ENCODE results near the gene GSTM3. TPM values are rescaled to one million over a fixed set of nuclear protein-coding genes. Genes with fewer than 3 reads are reported as not detected.
"Not testable (repeated sequence)": the region's sequence is repeated elsewhere in the genome, so short reads cannot be mapped to it uniquely, and the experiment has no call there.

Gene GSTM3
- total RNA-seq, 1 donor from 2014 or later: 40.7 TPM

DNA sequence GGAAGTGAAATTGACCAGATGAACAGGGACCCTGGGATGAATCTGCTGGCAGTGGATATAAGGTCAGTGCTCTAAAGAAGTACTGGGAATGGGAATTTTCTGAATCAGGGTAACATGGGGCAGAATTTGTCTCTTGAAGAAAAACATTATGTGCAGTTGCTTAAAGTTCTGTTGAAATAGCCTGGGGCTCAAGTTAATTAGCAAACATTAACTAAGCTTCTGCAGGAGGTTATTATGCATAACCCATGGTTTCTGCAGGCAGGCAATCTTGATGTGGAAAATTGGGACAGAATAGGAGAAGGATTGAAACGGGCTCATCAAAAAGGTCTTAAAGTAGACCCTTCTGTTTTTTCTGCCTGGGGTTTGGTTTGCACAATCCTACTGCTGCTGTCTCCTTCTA, 14.8 kb downstream of the GSTM3 start:
- no peak for DNase-seq

DNA sequence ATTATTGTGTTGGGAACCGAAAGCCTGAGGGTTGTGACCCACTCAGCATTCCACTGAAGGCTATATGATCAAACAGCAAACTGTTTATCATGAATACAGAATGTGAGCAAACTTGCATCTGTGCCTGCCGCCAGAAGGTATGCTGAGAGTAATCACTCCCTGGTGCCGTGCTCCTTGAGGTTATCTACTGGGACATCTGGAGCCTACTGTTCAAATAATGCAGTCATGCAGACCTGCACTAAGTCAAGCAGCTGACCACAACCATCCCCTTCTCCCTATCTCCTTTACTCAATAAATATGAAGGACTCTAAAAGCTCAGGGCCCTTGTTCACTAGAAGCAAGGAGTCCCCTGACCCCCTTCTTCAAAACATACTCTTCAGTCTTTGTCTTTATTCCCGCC, 15.3 kb downstream of the GSTM3 start:
- DNase-seq: no peak

DNA sequence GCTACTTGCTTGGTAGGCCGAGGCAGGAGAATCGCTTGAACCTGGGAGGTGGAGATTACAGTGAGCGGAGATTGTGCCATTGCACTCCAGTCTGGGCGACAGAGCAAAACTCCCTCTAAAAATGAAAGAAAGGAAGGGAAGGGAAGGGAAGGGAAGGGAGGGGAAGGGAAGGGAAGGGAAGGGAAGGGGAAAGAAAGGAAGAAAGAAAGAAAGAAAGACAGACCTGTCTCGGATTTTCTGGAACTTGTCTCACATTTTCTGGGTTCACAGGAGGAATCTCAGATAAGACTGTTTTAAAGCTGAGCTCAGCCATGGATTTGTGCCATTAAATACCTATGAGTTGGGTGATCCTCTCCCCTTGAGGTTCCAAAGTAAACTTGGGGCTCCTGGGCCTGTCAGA, 15.9 kb downstream of the GSTM3 start:
- DNase-seq: no peak

DNA sequence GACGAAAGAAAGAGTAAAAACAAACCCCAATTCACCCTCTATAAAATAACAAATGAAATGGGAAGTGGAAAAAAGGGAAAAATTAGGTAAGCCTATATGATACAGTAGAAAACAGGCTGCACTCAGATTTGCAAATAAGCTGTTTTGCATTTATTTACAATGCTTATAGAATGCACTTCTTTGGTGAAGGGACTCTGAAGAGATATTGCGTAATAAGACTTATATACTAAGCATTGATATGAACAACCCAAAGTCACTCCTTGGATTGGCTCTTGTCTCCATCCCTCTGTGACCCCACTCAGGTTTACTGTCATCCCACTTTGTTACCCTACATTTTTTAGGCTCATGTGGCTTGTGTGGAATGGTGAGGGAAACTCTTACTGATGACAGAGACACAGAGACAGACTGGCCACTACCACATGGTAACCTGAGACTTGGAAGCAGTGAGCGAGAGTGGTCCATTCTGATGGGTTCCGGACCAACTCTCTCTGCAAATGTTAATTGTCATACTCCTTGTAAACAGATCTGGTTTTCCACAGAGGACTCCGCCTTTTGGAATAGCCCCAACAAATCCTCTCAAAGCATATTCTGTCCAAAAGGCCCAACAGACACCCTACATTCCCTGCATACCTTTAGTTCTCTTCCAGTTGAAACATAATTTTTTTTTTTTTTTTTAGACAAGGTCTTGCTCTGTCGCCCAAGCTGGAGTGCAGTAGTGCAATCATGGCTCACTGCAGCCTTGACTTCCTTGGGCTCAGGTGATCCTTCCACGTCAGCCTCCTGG, 17.7 kb downstream of the GSTM3 start:
- DNase-seq: no peak

DNA sequence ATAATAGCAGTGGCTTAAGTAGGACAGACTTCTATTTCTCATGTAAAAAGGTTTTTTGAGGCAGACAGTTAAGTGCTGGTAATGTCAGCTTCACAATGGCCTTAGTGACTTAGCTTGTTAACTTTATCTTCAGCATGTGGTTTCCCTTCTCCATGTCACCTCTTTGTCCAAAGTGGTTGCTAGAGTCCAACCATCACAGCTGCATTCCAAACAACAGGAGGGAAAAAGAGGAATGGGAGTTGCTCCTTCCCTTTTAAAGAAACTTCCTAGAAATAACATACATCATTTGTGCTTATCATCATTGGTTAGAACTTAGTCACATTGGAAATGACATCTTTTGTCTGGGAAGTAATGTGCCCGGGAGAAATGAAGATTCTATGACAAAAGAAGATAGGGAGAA, 18.9 kb downstream of the GSTM3 start:
- DNase-seq: no peak

DNA sequence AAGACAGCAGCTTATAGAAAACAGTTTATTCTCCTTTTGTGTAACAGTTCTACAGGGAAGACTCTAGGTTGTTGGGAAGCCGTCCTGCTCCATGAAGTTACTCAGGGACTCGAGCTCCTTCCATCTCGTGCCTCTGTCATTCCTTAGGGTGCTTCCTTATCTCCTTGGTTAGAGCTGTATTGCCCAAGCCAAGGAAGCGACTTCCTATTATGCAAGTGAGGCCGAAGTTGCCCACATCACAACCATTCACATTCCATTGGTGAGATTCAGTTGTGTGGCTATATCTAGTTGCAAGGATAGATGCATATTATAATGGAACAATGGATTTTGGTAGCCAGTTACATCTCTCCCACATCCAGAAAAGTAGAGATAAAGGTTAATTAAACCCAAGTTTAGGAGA, 19.8 kb downstream of the GSTM3 start:
- DNase-seq: no peak

DNA sequence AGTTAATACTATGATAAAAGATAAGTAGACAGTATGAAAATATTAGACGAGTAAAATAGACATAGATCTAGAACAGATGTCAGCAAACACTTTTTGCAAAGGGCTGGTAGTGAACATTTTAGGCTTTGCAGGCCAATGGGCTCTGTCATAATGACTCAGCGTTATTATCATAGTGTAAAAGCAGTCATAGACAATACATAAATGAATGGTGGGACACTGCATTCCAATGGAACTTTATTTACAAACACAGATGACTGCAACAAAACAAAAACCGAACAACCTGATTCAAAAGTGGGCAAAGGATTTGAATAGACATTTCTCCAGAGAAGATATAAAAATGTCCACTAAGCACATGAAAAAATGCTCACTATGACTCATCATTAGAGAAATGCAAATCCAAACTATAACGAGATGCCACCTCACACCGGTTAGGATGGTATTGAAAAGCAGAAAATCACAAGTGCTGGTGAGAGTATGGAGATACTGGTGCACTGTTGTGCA, 21.5 kb downstream of the GSTM3 start:
- DNase-seq: no peak

DNA sequence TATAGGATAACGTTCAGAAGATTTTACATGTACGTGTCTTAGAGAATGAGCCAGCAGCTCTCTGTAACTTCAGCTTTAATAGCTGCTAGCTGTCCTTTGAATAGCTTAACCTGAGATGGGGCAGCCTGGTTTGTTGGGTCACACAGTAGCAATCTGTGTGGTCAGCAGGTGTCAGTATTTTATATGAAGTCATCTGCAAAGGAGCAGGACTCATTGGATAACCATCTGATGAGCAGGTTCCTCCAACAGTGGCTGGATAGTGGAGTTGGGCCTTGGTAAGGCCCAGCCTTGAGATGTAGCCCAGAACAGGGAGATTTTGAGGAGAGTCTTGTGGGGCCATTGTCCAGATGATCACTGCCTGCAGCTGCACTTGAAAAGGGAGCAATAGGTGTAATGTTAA, 22.3 kb downstream of the GSTM3 start:
- no peak for DNase-seq

DNA sequence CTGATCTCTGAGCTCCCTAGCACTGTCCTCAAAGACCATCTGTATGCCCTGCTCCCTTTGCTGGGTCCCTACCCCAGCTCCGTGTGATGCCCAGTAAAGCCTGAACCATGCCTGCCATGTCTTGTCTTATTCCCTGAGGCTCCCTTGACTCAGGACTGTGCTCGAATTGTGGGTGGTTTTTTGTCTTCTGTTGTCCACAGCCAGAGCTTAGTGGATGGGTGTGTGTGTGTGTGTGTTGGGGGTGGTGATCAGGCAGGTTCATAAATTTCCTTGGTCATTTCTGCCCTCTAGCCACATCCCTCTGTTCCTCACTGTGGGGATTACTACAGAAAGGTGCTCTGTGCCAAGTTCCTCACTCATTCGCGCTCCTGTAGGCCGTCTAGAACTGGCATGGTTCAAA, 23.1 kb downstream of the GSTM3 start:
- no peak for DNase-seq

DNA sequence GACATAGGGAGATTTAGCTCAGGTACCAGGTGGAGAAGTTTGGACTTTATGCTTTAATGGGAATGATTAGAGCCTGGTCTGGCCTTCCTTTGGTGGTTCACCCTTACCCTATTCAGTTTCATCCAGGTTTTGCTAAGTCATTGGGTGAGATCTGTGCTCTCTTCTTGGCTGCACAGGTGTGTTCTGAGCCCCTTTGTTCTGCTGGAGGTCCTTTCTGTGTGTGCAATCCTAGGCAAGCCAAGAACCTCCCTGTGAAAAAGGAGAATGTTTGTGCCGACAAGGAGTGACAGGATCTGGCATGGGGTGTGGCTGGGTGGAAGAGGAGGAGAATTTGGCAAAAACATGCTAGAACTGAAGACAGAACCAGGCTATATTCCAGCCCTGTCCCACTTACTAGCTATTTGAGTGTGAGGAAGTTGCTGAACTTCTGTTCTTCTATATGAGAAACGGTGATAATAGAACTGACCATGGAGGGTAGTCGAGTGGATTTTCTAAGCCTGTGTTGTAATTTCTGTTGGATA, 24.2 kb downstream of the GSTM3 start:
- no peak for DNase-seq

DNA sequence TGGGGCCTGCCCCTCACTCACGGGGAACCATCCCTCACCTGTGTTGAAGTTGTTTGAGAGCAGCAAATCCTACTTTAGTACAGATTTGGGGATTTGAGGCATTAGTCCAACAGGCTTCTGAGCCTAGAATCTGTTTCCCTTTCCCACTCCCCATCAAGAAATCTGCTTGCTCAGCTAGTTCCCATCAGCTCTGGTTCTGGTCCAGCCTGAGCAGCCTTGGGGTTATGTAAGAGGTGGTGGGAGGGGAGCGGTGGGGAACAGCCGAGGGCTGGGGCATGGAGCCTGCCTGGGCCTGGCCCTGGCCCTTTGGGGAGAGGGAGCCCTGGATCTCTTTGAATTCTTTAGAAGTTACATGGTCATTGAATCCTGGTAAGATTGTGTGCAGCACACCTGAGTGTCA, 24.7 kb downstream of the GSTM3 start:
- no peak for DNase-seq

DNA sequence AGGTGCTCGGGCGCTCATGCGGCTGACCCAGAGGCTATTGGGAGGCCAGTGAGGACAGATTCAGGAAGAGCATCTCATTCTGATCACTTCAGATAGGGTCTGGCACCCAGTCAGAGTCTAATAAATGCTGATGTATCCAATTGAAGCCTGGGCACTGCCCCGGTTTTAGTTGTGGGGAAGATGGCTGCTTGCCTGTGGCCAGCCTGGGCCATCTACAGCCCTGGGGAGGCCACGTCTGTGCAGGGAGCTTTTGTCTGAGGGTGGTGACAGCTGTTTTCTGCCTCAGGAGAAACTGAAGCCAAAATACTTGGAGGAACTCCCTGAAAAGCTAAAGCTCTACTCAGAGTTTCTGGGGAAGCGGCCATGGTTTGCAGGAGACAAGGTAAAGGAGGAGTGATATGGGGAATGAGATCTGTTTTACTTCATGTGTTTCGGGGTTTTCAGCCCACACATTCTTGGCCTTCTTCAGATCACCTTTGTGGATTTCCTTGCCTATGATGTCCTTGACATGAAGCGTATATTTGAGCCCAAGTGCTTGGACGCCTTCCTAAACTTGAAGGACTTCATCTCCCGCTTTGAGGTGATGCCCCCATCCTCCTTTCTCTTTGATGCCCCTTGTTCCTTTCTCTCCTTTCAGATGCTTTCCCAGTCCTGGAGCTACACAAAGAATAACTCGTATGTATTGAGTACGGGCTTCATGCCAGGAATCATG, 26.0 kb downstream of the GSTM3 start:
- no peak for DNase-seq

DNA sequence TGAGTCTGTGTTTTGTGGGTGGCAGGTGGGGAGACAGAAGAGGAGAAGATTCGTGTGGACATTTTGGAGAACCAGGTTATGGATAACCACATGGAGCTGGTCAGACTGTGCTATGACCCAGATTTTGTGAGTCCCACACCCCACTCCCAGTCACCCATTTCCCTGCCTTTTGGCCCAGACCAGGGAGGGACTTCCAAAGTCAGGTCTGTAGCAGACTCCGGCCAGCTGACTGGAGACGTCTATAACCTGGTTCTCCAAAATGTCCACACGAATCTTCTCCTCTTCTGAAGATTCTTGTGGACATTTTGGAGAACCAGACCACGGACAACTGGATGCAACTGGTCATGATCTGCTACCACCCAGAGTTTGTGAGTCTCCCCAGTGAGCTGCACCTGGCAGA, 27.2 kb downstream of the GSTM3 start:
- DNase-seq: no peak

DNA sequence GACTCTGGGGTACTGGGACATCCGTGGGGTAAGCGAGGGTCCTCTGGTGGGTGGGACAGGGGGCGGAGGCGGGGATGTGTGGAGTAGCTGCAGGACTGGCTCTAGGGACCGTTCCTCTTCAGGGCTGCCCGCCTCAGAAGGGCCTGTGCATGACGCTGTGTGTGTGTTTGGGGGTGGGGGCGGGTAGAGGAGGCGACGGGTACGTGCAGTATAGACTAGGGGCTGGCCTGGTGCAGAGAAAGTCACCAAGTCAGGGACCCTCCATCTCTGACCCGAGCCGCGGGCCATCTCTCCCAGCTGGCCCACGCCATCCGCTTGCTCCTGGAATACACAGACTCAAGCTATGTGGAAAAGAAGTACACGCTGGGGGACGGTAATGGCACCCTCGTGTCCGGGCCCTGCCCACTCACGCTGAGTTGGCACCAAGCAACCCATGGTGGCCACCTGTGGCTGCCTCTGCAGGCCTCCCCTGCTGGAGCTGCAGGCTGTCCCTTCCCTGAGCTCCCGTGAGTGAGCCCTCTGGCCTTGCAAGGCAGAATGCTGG, 28.4 kb downstream of the GSTM3 start:
- no peak for DNase-seq

DNA sequence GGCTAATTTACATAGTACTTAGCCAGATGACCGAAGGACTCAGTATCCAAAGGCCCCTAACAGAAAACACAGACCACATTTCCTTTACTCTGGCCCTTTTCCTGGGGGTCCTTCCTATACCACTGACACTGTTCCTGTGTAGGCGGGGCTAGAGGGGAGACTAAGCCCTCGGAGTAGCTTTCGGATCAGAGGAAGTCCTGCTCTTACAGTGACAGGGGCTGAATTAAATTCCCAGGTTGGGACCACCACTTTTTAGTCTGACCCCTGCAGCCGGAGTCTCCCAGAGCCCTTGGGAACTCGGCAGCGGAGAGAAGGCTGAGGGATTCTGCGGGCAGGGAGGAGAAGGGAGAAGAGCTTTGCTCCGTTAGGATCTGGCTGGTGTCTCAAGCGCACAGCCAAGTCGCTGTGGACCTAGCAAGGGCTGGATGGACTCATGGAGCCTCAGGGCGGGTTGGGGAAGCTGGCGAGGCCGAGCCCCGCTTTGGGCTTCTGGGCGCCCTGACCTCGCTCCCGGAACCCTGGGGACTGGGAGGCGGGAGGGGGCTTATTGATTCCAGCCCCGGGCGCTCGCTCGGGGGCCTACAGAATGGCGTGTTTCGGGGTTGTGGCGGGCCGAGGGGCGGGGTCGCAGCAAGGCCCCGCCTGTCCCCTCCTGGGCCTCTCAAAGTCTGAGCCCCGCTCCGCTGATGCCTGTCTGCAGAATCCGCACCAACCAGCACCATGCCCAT, 29.1 kb downstream of the GSTM3 start, which contains the start of gene GSTM5:
Gene GSTM5 (plus strand): TSS at position 659 of the 728 bp plus-strand sequence. CDS start 62 bp downstream, at position 721.
- DNase-seq: peak; percentile 25

DNA sequence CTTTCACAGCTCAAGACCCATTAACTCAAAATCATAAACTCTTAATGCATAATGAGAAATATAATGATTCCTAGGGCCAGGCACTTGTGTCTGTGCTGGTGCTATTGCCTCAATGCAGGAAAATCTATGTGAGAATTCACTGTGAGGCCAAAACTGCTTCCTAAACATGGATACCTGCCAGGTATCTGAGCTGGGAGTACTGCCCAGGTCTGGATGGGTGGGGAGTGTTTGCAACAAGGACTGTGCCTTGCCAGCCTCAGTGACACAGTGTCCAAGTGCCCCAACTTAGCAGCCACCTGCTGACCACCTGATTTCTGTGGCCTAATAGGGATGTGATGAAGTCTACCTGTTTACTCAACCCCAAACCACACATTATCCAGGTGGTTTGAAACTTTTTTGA, 31.0 kb downstream of the GSTM3 start:
- not testable (repeated sequence) for DNase-seq

DNA sequence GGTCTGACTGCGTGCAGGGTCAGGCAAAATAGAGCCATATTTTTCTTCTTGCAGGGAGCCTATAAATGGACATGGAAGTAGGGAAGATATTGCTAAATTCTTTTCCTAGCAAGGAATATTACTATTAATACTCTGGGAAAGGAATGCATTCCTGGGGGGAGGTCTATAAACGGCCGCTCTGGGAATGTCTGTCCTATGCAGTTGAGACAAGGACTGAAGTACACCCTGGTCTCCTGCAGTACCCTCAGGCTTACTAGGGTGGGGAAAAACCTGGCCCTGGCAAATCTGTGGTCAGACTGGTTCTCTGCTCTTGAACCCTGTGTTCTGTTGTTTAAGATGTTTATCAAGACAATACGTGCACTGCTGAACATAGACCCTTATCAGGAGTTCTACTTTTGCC, 31.9 kb downstream of the GSTM3 start:
- not testable (repeated sequence) for DNase-seq

DNA sequence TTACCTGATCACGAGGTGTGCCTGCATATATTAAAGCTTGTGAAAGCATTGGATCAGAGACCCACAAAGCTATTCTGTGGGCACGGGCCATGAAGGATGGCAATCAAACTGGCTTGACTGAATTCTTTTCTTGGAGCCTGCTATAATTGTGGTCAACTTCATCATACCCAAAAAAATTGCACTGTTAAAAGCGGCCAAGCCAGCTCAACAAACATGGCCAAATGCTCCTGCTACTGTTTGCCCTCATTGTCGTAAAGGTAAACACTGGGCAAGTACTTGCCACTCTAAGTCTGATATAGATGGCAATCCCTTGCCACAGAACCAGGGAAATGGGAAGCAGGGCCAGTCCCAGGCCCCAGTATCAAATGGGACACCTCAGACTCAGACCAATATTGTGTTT, 35.4 kb downstream of the GSTM3 start:
- no peak for DNase-seq

DNA sequence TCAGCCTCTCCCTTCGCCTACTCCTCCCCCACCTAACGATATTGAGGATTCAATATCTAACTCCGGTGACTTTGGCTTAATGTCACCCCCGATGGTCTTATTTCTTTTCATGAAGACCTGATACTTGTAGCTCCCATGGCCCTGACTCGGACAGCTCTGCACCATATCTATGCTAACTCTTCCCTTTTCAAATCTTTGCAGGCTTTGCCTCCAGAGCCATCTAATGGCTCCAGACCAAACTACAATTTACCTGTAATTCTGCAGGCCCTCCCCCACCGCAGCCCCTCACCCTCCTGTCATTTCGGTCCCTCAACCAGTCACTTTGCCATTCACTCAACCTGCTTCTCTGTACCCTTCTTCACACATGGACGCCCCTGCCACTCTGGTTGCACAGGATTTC, 36.7 kb downstream of the GSTM3 start:
- DNase-seq: no peak

DNA sequence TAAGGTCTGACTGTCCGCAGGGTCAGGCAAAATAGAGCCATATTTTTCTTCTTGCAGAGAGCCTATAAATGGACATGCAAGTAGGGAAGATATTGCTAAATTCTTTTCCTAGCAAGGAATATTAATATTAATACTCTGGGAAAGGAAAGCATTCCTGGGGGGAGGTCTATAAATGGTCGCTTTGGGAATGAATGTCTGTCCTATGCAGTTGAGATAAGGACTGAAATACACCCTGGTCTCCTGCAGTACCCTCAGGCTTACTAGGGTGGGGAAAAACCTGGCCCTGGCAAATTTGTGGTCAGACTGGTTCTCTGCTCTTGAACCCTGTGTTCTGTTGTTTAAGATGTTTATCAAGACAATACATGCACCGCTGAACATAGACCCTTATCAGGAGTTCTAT, 37.9 kb downstream of the GSTM3 start:
- DNase-seq: not testable (repeated sequence)

DNA sequence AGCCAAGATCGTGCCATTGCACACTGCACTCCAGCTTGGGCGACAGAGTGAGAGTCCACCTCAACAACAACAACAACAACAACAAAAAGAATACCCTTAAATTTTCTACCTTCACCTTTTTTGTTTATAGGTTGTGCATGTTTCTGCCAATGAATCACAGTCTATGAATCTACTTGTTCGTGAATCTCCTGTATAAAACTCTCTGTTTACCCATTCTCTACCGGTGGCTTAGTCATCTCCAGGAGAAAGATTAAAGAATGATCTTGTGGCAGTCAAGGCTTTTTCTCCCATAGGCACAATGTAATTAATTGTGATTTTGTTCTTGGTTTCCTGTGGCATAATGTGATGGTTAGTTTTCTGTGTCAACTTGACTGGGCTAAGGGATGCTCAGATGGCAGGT, 43.0 kb downstream of the GSTM3 start:
- DNase-seq: not testable (repeated sequence)

DNA sequence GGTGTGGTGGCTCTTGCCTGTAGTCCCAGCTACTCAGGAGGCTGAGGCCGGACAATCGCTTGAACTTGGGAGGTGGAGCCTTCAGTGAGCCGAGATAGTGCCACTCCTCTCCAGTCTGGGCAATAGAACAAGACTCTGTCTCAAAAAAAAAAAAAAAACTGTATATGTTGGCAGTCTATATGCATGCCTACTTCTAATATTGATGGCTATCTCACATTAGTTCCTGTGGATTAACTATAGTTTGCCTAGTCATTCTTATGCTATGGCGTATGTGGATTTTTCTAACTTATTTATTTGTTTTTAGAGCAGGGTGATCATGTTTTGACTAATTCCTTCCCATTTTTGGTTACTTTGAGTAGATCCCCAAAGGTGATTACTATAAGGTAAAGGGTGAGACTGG, 43.8 kb downstream of the GSTM3 start:
- no peak for DNase-seq
